Thyroid gland (tissue), 4 donors: ENCODE measurements around the gene CHPF.

Source experiments
- CTCF ChIP-seq, 6 experiments: fragments of 200-600 bp in 3 of 6; fragments of 450-650 bp in 3 of 6; sonication (generic) in 3 of 6; IDR thresholded peaks; one replicate each; pipeline ENCODE4 v1.5.1; 2016 to 2019; ENCODE audit warnings: antibody characterized with exemption in 6 of 6, mild to moderate bottlenecking in 2 of 6, inconsistent platforms in 1 of 6, moderate library complexity in 1 of 6
- POLR2A ChIP-seq, 2 donors: fragments of 450-650 bp; IDR thresholded peaks; one replicate each; pipeline ENCODE4 v1.6.1; 2017; ENCODE audit warnings: antibody characterized with exemption in 2 of 2, mild to moderate bottlenecking in 2 of 2, moderate library complexity in 1 of 2

- TF ChIP-seq CTCF (IDR thresholded peaks at IDR 0.05) = no peak
- no peak for TF ChIP-seq POLR2A (IDR thresholded peaks at IDR 0.05)
These were observed 13.7 kb upstream of the CHPF start for GRCh38 chr2:219557320-219557719.
